GM23338 (cell line): Measurements from ENCODE around the gene PLOD2. TPM values are rescaled to one million over a fixed set of nuclear protein-coding genes. Genes with fewer than 3 reads are reported as not detected.

Source experiments
- ATAC-seq: fragments of 200-7000 bp; cut with Tn5 transposase; 3 replicates; pipeline ENCODE4 v1.9.1; 2020
- DNase-seq: peaks from one replicate; pipeline ENCODE4 v3.0.0-alpha.2; 2015; ENCODE audit warnings: low spot score
- H2AFZ ChIP-seq: fragments of 200-600 bp; sonication (generic); 2 replicates; pipeline ENCODE4 v1.8.0; 2016; ENCODE audit warnings: antibody characterized with exemption, mild to moderate bottlenecking, moderate library complexity
- H3F3A ChIP-seq: fragments of 200-600 bp; sonication (generic); replicated peaks from 2 replicates; pipeline ENCODE4 v1.8.0; 2017; ENCODE audit warnings: antibody characterized with exemption, mixed run types, low read depth
- H3K27ac ChIP-seq: fragments of 200-600 bp; sonication (generic); 2 replicates; pipeline ENCODE4 v1.6.1; 2016; ENCODE audit warnings: low read depth
- H3K27me3 ChIP-seq: fragments of 200-600 bp; sonication (generic); 2 replicates; pipeline ENCODE4 v1.8.0; 2016; ENCODE audit warnings: mild to moderate bottlenecking, mixed run types, moderate library complexity; ENCODE audit not compliant: insufficient read depth
- H3K36me3 ChIP-seq: fragments of 200-600 bp; sonication (generic); 2 replicates; pipeline ENCODE4 v1.8.0; 2016; ENCODE audit warnings: mild to moderate bottlenecking; ENCODE audit not compliant: insufficient read depth
- H3K4me1 ChIP-seq: fragments of 200-600 bp; sonication (generic); 2 replicates; pipeline ENCODE4 v1.8.0; 2016; ENCODE audit warnings: mild to moderate bottlenecking, moderate library complexity; ENCODE audit not compliant: insufficient read depth
- H3K4me2 ChIP-seq: fragments of 200-600 bp; sonication (generic); 2 replicates; pipeline ENCODE4 v1.7.1; 2017; ENCODE audit warnings: mixed run types
- H3K4me3 ChIP-seq: fragments of 200-600 bp; sonication (generic); 2 replicates; pipeline ENCODE4 v1.6.1; 2016; ENCODE audit warnings: mixed run types
- H3K79me2 ChIP-seq: fragments of 200-600 bp; sonication (generic); replicated peaks from 2 replicates; pipeline ENCODE4 v1.8.0; 2017; ENCODE audit warnings: mild to moderate bottlenecking; ENCODE audit not compliant: insufficient read depth
- H3K9me2 ChIP-seq: fragments of 200-600 bp; sonication (generic); 2 replicates; pipeline ENCODE4 v1.8.0; 2017; ENCODE audit not compliant: insufficient read depth
- H4K20me1 ChIP-seq: fragments of 200-600 bp; sonication (generic); replicated peaks from 2 replicates; pipeline ENCODE4 v1.8.0; 2017; ENCODE audit warnings: mild to moderate bottlenecking; ENCODE audit not compliant: insufficient read depth
- H3K27ac Mint-ChIP-seq: 2 replicates; pipeline ENCODE4 v1.8.0; 2020; ENCODE audit warnings: inconsistent platforms, mild to moderate bottlenecking, moderate library complexity, mixed read lengths
- H3K27me3 Mint-ChIP-seq: 3 replicates; pipeline ENCODE4 v1.8.0; 2022; ENCODE audit warnings: low read depth, mild to moderate bottlenecking, moderate library complexity, mixed read lengths, inconsistent platforms; ENCODE audit not compliant: insufficient read depth, poor library complexity
- H3K36me3 Mint-ChIP-seq: 3 replicates; pipeline ENCODE4 v1.8.0; 2021; ENCODE audit warnings: low read depth, mild to moderate bottlenecking, inconsistent platforms, moderate library complexity, mixed read lengths
- H3K4me1 Mint-ChIP-seq: 3 replicates; pipeline ENCODE4 v1.8.0; 2020; ENCODE audit warnings: mild to moderate bottlenecking, inconsistent platforms, mixed read lengths
- H3K4me3 Mint-ChIP-seq: 3 replicates; pipeline ENCODE4 v1.8.0; 2021; ENCODE audit warnings: moderate library complexity, mild to moderate bottlenecking, inconsistent platforms, mixed read lengths
- H3K9me3 Mint-ChIP-seq: 3 replicates; pipeline ENCODE4 v1.8.0; 2020; ENCODE audit warnings: moderate library complexity, mild to moderate bottlenecking, inconsistent platforms, mixed read lengths
- CREB1 ChIP-seq: fragments of 250-450 bp; sonication (Bioruptor Pico); IDR thresholded peaks from 2 replicates; pipeline ENCODE4 v1.5.0; 2020; ENCODE audit warnings: low read depth, mild to moderate bottlenecking, moderate library complexity
- CTCF ChIP-seq, 2 experiments: fragments of 200-600 bp in 1 of 2; sonication (generic) in 1 of 2; conservative IDR thresholded peaks; 2 replicates each; pipeline versions ENCODE4 v1.5.1 to v1.6.1; 2016 to 2017; ENCODE audit warnings: antibody characterized with exemption in 2 of 2, low read depth in 2 of 2, mild to moderate bottlenecking in 2 of 2, moderate library complexity in 1 of 2
- EZH2 ChIP-seq: fragments of 200-600 bp; sonication (generic); IDR thresholded peaks from one replicate; pipeline ENCODE4 v1.8.0; 2017; ENCODE audit warnings: antibody characterized with exemption, mild to moderate bottlenecking, low read depth; ENCODE audit not compliant: unreplicated experiment
- EZH2phosphoT487 ChIP-seq: fragments of 200-600 bp; sonication (generic); IDR thresholded peaks from one replicate; pipeline ENCODE4 v1.8.1; 2018; ENCODE audit warnings: antibody characterized with exemption; ENCODE audit not compliant: unreplicated experiment
- JUNB ChIP-seq: IDR thresholded peaks from one replicate; pipeline ENCODE4 v1.6.1; 2016; ENCODE audit warnings: antibody characterized with exemption; ENCODE audit not compliant: unreplicated experiment
- NANOG ChIP-seq: IDR thresholded peaks from 2 replicates; pipeline ENCODE4 v1.6.1; 2016; ENCODE audit warnings: antibody characterized with exemption, borderline replicate concordance
- POLR2AphosphoS5 ChIP-seq: IDR thresholded peaks from 2 replicates; pipeline ENCODE4 v1.6.1; 2016; ENCODE audit warnings: antibody characterized with exemption, low read depth
- STAT1 ChIP-seq: IDR thresholded peaks from one replicate; pipeline ENCODE4 v1.6.1; 2016; ENCODE audit warnings: antibody characterized with exemption; ENCODE audit not compliant: unreplicated experiment
- ZNF114 ChIP-seq: fragments of 250-450 bp; sonication (Bioruptor Pico); IDR thresholded peaks from 2 replicates; pipeline ENCODE4 v1.5.0; 2020; ENCODE audit warnings: mild to moderate bottlenecking, moderate library complexity
- ZNF331 ChIP-seq: fragments of 250-450 bp; sonication (Bioruptor Pico); IDR thresholded peaks from 2 replicates; pipeline ENCODE4 v1.5.0; 2020; ENCODE audit warnings: low read depth, mild to moderate bottlenecking, moderate library complexity
- ZNF462 ChIP-seq: fragments of 250-450 bp; sonication (Bioruptor Pico); IDR thresholded peaks from 2 replicates; pipeline ENCODE4 v1.5.0; 2020; ENCODE audit warnings: mild to moderate bottlenecking, moderate library complexity
- polyA plus RNA-seq: library from polyadenylated mRNA; unstranded; fragments of >200 nt; fragmentation: Nextera tagmentation; extraction: Ambion mirVana; gene quantifications from 2 replicates; pipeline ENCODE4 v1.2.1, GENCODE V29; 2016
- total RNA-seq: library from RNA; depleted of rRNA; stranded (reverse); fragments of >200 nt; shearing (Covaris generic); gene quantifications from 2 replicates; pipeline ENCODE4 v1.2.3, GENCODE V29; 2014

PLOD2 gene
- total and polyA plus RNA-seq, 2 experiments from 2014 or later = 26.7 to 30.5 TPM

- DNase-seq (no peak), ATAC-seq (no peak)
- no peak for TF ChIP-seq POLR2AphosphoS5
- no peak overlapping the region for H3K4me3 ChIP-seq
- no peaks in the 10 kb centered on the region for H3F3A ChIP-seq
- peaks cover 4% of the 10 kb centered on the region; the same call in 1 of the 3 replicates for H3K4me1 Mint-ChIP-seq
- no peaks in the 10 kb centered on the region; the same call in 2 of the 3 replicates for H3K36me3 Mint-ChIP-seq
- no peaks in the 10 kb centered on the region for H3K36me3 ChIP-seq
- no peaks in the 10 kb centered on the region for H3K9me3 Mint-ChIP-seq
- H3K9me2 ChIP-seq = no peaks in the 10 kb centered on the region
- H2AFZ ChIP-seq = no peak overlapping the region
- peaks cover 2% of the 10 kb centered on the region for H3K27me3 Mint-ChIP-seq
- no peak overlapping the region for H3K27ac Mint-ChIP-seq
- no peaks in the 10 kb centered on the region for H3K27me3 ChIP-seq
- no peak overlapping the region for H3K4me3 Mint-ChIP-seq
- no peaks in the 10 kb centered on the region for H3K4me1 ChIP-seq
- H3K27ac ChIP-seq = no peak overlapping the region
- H3K4me2 ChIP-seq = no peak overlapping the region
- H3K79me2 ChIP-seq = no peaks in the 10 kb centered on the region
- no peaks in the 10 kb centered on the region for H4K20me1 ChIP-seq
Observed at GRCh38 chr3:146178006-146178689, 17.2 kb upstream of the PLOD2 start.

- H3K9me3 Mint-ChIP-seq = no peaks in the 10 kb centered on the region
- peaks cover 2% of the 10 kb centered on the region for H3K27me3 Mint-ChIP-seq
- no peaks in the 10 kb centered on the region for H4K20me1 ChIP-seq
- H3K4me3 Mint-ChIP-seq = no peak overlapping the region
- H3K4me1 Mint-ChIP-seq = peaks cover 4% of the 10 kb centered on the region; the same call in 1 of the 3 replicates
- H3K27ac Mint-ChIP-seq = no peak overlapping the region
- no peaks in the 10 kb centered on the region; the same call in 2 of the 3 replicates for H3K36me3 Mint-ChIP-seq
- H3F3A ChIP-seq = no peaks in the 10 kb centered on the region
- H3K27ac ChIP-seq = no peak overlapping the region
- H3K4me2 ChIP-seq = no peak overlapping the region
- H3K79me2 ChIP-seq = no peaks in the 10 kb centered on the region
- H3K4me3 ChIP-seq = no peak overlapping the region
- H3K27me3 ChIP-seq = no peaks in the 10 kb centered on the region
- H3K9me2 ChIP-seq = no peaks in the 10 kb centered on the region
- DNase-seq (no peak), ATAC-seq (no peak)
- H3K4me1 ChIP-seq = no peaks in the 10 kb centered on the region
- H3K36me3 ChIP-seq = no peaks in the 10 kb centered on the region
- H2AFZ ChIP-seq = no peak overlapping the region
- TF ChIP-seq JUNB (no peak), ZNF462 (CRISPR knock-in tag) (no peak), EZH2 (no peak), ZNF331 (CRISPR knock-in tag) (no peak), NANOG (no peak), CREB1 (CRISPR knock-in tag) (no peak), CTCF (conservative IDR thresholded peaks at IDR 0.05; ENCODE audit: low read depth in 2 of 2) (no peak), EZH2phosphoT487 (no peak), ZNF114 (no peak), STAT1 (no peak)
Observed at GRCh38 chr3:146177519-146177918, 16.5 kb upstream of the PLOD2 start.
